Thyroid gland (tissue), 4 donors: ENCODE measurements around the gene SULF2. TPM values are rescaled to one million over a fixed set of nuclear protein-coding genes. Genes with fewer than 3 reads are reported as not detected.

Experiments
- DNase-seq, 2 donors: peaks; one replicate each; pipeline ENCODE4 v3.0.0-alpha.2; 2019
- H3K27ac ChIP-seq, 3 donors: fragments of 200-600 bp; sonication (generic); 1 replicate in 2 of 3; 2 replicates in 1 of 3; pipeline ENCODE4 v1.5.1; 2016 to 2019; ENCODE audit warnings: mild to moderate bottlenecking in 1 of 3, moderate library complexity in 1 of 3
- H3K27me3 ChIP-seq: fragments of 200-600 bp; sonication (generic); one replicate; pipeline ENCODE4 v1.5.1; 2019
- H3K36me3 ChIP-seq, 2 donors: fragments of 200-600 bp; sonication (generic); one replicate each; pipeline ENCODE4 v1.5.1; 2016 to 2019
- H3K4me1 ChIP-seq, 2 donors: fragments of 200-600 bp; sonication (generic); one replicate each; pipeline ENCODE4 v1.5.1; 2017 to 2019
- H3K4me3 ChIP-seq, 3 donors: fragments of 200-600 bp; sonication (generic); replicated peaks in 1 of 3; 1 replicate in 2 of 3; 2 replicates in 1 of 3; pipeline ENCODE4 v1.5.1; 2016; ENCODE audit warnings: mild to moderate bottlenecking in 1 of 3
- H3K9me3 ChIP-seq: fragments of 200-600 bp; sonication (generic); one replicate; pipeline ENCODE4 v1.5.1; 2017
- CTCF ChIP-seq, 6 experiments: fragments of 200-600 bp in 3 of 6; fragments of 450-650 bp in 3 of 6; sonication (generic) in 3 of 6; IDR thresholded peaks; one replicate each; pipeline ENCODE4 v1.5.1; 2016 to 2019; ENCODE audit warnings: antibody characterized with exemption in 6 of 6, mild to moderate bottlenecking in 2 of 6, inconsistent platforms in 1 of 6, moderate library complexity in 1 of 6
- POLR2A ChIP-seq, 2 donors: fragments of 450-650 bp; IDR thresholded peaks; one replicate each; pipeline ENCODE4 v1.6.1; 2017; ENCODE audit warnings: antibody characterized with exemption in 2 of 2, mild to moderate bottlenecking in 2 of 2, moderate library complexity in 1 of 2
- WGBS, 2 donors: methylation state at CpG; one replicate each; pipeline ENCODE4 v1.1.5; 2017; 5-methylcytosine and 5-hydroxymethylcytosine counted together
- intact Hi-C: fragments of 100-400 bp; cut with DNase I; formaldehyde crosslinking; loops from one replicate; pipeline ENCODE4 v1.15.1; 2023
- total RNA-seq, 4 donors: library from RNA; depleted of rRNA; stranded (reverse); fragments of >200 nt; gene quantifications; one replicate each; pipeline ENCODE4 v1.2.3, GENCODE V29; 2016

SULF2 gene
- total RNA-seq, 4 donors from 2014 or later: 39.4 to 90.6 (median 55.4) TPM

- no peak for TF ChIP-seq POLR2A (IDR thresholded peaks at IDR 0.05)
- TF ChIP-seq CTCF (IDR thresholded peaks at IDR 0.05): no peak
- Histone ChIP-seq H3K27me3 (no peaks in the 10 kb centered on the region), H3K4me3 (no peak overlapping the region), H3K36me3 (no peaks in the 10 kb centered on the region), H3K9me3 (no peaks in the 10 kb centered on the region), H3K4me1 (no peaks in the 10 kb centered on the region), H3K27ac (no peak overlapping the region)
- intact Hi-C loops: no loop called here
- no peak for DNase-seq
- WGBS, 2 donors: 89 to 92% methylated on average over 6 of the region's 6 CpGs
These were observed 87.1 kb downstream of the SULF2 start for GRCh38 chr20:47698142-47698541.

DNA sequence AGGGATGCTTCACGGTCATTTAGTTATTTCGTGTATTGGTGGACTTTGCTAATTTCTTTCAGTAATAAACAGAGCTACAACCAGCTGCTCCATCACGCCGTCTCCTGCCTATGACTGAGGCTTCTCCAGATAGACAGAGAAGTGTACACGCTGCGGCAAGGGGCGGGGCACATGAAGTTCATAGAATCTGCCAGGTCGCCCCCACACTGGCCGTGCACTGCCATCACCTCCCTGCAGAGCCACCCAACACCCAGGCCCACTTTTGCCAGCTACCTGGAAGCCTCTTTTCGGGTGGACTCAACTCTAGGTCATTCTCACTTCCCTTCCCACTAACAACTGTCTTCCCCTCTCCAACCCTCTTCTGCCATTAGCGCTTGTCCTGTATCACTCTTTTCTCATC lies 88.4 kb downstream of the SULF2 start:
- no peak for DNase-seq
- no peak overlapping the region for H3K4me3 ChIP-seq
- H3K4me1 ChIP-seq: no peaks in the 10 kb centered on the region
- no peaks in the 10 kb centered on the region for H3K27me3 ChIP-seq
- no peak overlapping the region for H3K27ac ChIP-seq
- TF ChIP-seq POLR2A (IDR thresholded peaks at IDR 0.05) (no peak), CTCF (IDR thresholded peaks at IDR 0.05) (no peak)
- WGBS, 2 donors: 94 to 97% methylated on average over 11 of the region's 11 CpGs
- no peaks in the 10 kb centered on the region for H3K9me3 ChIP-seq
- intact Hi-C loops: no loop called here
- no peaks in the 10 kb centered on the region for H3K36me3 ChIP-seq

DNA sequence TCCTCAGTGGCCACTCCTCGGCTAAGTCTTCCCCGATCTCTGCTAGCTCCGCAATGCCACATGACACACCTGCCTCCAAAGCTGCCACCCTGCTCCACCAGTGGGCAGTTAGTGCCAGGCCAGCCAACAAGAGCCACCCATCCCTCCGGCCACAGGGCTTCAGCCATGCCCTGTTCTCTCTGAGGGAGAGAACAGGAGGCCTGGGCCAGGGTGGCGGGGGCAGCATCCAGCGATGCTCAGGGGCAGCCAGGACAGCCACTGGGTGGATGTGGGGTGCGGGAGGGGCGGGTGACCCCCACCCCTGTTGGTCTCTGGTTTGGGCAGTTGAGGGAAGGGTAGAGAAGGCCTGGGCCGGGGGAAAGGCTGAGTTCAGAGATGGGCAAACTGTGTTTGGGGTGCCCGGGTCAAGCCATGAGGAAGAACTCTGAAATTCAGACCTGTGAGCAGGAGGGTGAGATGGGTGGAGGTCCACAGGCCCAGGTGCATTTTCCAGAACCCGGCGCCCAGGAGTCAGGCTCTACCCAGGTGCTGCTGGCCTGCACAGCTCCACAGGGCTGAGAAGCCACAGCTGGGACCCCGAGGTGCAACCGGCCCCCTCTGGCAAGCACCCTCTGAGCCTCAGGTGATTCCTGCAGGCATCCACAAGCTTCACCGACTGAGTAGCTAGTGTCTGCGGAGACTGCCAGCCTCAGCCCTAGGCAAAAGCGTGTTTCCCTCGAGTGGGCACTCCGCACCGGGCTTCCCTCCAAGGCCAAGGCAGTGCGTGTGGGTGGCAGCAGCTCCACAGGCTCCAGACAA lies 91.1 kb downstream of the SULF2 start:
- H3K36me3 ChIP-seq: peaks cover 0 to 6% of the 10 kb centered on the region in 2 donors
- no peaks in the 10 kb centered on the region for H3K4me1 ChIP-seq
- no peak for TF ChIP-seq CTCF (IDR thresholded peaks at IDR 0.05)
- no peak for TF ChIP-seq POLR2A (IDR thresholded peaks at IDR 0.05)
- no peak overlapping the region for H3K27ac ChIP-seq
- intact Hi-C loops: no loop called here
- no peak for DNase-seq
- no peaks in the 10 kb centered on the region for H3K27me3 ChIP-seq
- 94 to 95% methylated on average over 19 to 20 of the region's 21 CpGs for WGBS, 2 donors
- H3K4me3 ChIP-seq: no peak overlapping the region
- no peaks in the 10 kb centered on the region for H3K9me3 ChIP-seq

DNA sequence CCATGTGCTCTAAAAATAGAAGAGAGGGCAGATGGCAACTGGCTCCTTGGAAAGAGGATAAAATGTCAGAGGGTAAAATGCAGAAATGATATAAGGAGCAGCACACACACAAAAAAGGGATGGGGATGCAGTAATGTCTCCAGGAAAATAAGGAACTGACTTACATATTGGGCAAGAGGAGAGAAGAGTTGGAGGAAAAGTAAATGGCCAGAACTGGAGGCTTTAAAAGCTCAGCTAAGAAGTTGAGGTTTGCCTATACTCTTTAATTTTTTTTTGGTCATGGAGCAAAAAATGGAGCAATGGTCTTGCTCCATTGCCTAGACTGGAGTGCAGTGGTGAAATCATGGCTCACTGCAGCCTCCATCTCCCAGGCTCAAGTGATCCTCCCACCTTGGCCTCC lies 93.7 kb downstream of the SULF2 start:
- Histone ChIP-seq H3K4me1 (no peaks in the 10 kb centered on the region), H3K27ac (no peak overlapping the region), H3K9me3 (no peaks in the 10 kb centered on the region), H3K36me3 (peaks cover 0 to 6% of the 10 kb centered on the region in 2 donors), H3K4me3 (no peak overlapping the region), H3K27me3 (no peaks in the 10 kb centered on the region)
- intact Hi-C loops: no loop called here
- TF ChIP-seq CTCF (IDR thresholded peaks at IDR 0.05): no peak
- no peak for TF ChIP-seq POLR2A (IDR thresholded peaks at IDR 0.05)
- no peak for DNase-seq

- Histone ChIP-seq H3K9me3 (no peaks in the 10 kb centered on the region), H3K36me3 (peaks cover 0 to 6% of the 10 kb centered on the region in 2 donors), H3K27me3 (no peaks in the 10 kb centered on the region), H3K27ac (no peak overlapping the region), H3K4me3 (no peak overlapping the region), H3K4me1 (no peaks in the 10 kb centered on the region)
- WGBS, 2 donors: 100% methylated on average over 1 of the region's 1 CpG
- intact Hi-C loops: no loop called here
- no peak for DNase-seq
- no peak for TF ChIP-seq POLR2A (IDR thresholded peaks at IDR 0.05)
- TF ChIP-seq CTCF (IDR thresholded peaks at IDR 0.05): no peak
These were observed 95.5 kb downstream of the SULF2 start for GRCh38 chr20:47689731-47690130.
